ENCODE results near the gene ZSCAN23. TPM values are rescaled to one million over a fixed set of nuclear protein-coding genes. Genes with fewer than 3 reads are reported as not detected.

ZSCAN23 gene
- polyA plus RNA-seq, 1 of the 3 experiments (the other 2 are of a cell fraction), result 2.1 TPM

GRCh38 chr6:28491984-28492317 lies 48.7 kb upstream of the ZSCAN23 start:
- Histone ChIP-seq H3K4me1 (ENCODE audit: control insufficient read depth in 1 of 2, insufficient read depth in 2 of 2, low read depth in 1 of 2, low read length in 1 of 2) (no peaks in the 10 kb centered on the region; a peak in 2 of 4 replicates), H3K4me2 (no peak overlapping the region), H3K4me3 (ENCODE audit: low read depth in 2 of 2, low read length in 1 of 2) (no peak overlapping the region), H4K20me1 (ENCODE audit: insufficient read depth) (no peaks in the 10 kb centered on the region), H3K9ac (no peak overlapping the region), H3K36me3 (replicated peaks in 1 of 2; ENCODE audit: control insufficient read depth in 1 of 2, insufficient read depth in 2 of 2, low read length in 1 of 2) (no peaks in the 10 kb centered on the region), H3K9me3 (no peaks in the 10 kb centered on the region), H2AFZ (ENCODE audit: low read depth) (no peak overlapping the region), H3K79me2 (ENCODE audit: insufficient read depth) (no peaks in the 10 kb centered on the region), H3F3A (replicated peaks; ENCODE audit: insufficient read depth) (peaks cover 5% of the 10 kb centered on the region), H3K9me2 (no peaks in the 10 kb centered on the region), H3K27me3 (ENCODE audit: insufficient read depth) (no peaks in the 10 kb centered on the region), H3K27ac (ENCODE audit: low read depth in 2 of 2, low read length in 1 of 2) (no peak overlapping the region)
- DNase-seq, result no peak
- WGBS (ENCODE audit: low lambda C conversion rate), result 84% methylated on average over 3 of the region's 3 CpGs
- ChIA-PET POLR2A (no interaction called here), CTCF (no interaction called here)
- TF ChIP-seq EZH2phosphoT487 (IDR thresholded peaks at IDR 0.05; ENCODE audit: borderline replicate concordance, low read depth), result no peak
- no peak for TF ChIP-seq YY1 (IDR thresholded peaks at IDR 0.05; ENCODE audit: low read depth)
- TF ChIP-seq TEAD4 (IDR thresholded peaks at IDR 0.05; ENCODE audit: borderline replicate concordance, insufficient read depth), result no peak
- no peak for TF ChIP-seq SMC3 (IDR thresholded peaks at IDR 0.05; ENCODE audit: low read depth, low read length)

- peaks cover 2% of the 10 kb centered on the region; the same call in 1 of the 2 replicates for H3K27me3 ChIP-seq (ENCODE audit: insufficient read depth)
- H3K9ac ChIP-seq, result peak overlapping the region; percentile 53
- H3K4me2 ChIP-seq, result peak overlapping the region; percentile 75
- ChIA-PET POLR2A (no interaction called here), CTCF (no interaction called here)
- no peaks in the 10 kb centered on the region for H3K36me3 ChIP-seq (replicated peaks in 1 of 2; ENCODE audit: control insufficient read depth in 1 of 2, insufficient read depth in 2 of 2, low read length in 1 of 2)
- H3K4me1 ChIP-seq (ENCODE audit: control insufficient read depth in 1 of 2, insufficient read depth in 2 of 2, low read depth in 1 of 2, low read length in 1 of 2), result no peaks in the 10 kb centered on the region; a peak in 2 of 4 replicates
- H4K20me1 ChIP-seq (ENCODE audit: insufficient read depth), result no peaks in the 10 kb centered on the region
- no peaks in the 10 kb centered on the region for H3K9me3 ChIP-seq
- DNase-seq, result peak; percentile 50
- H3F3A ChIP-seq (replicated peaks; ENCODE audit: insufficient read depth), result peaks cover 5% of the 10 kb centered on the region
- no peak overlapping the region; a peak in 1 of 4 replicates for H3K27ac ChIP-seq (ENCODE audit: low read depth in 2 of 2, low read length in 1 of 2)
- 15% methylated on average over 21 of the region's 23 CpGs for whole genome bisulfite sequencing (ENCODE audit: low lambda C conversion rate)
- no peaks in the 10 kb centered on the region for H3K79me2 ChIP-seq (ENCODE audit: insufficient read depth)
- H3K4me3 ChIP-seq (ENCODE audit: low read depth in 2 of 2, low read length in 1 of 2), result peak overlapping the region; percentile 58 to 70
- no peaks in the 10 kb centered on the region for H3K9me2 ChIP-seq
- H2AFZ ChIP-seq (ENCODE audit: low read depth), result peak overlapping the region; percentile 90
- TF ChIP-seq, protein P1, sequence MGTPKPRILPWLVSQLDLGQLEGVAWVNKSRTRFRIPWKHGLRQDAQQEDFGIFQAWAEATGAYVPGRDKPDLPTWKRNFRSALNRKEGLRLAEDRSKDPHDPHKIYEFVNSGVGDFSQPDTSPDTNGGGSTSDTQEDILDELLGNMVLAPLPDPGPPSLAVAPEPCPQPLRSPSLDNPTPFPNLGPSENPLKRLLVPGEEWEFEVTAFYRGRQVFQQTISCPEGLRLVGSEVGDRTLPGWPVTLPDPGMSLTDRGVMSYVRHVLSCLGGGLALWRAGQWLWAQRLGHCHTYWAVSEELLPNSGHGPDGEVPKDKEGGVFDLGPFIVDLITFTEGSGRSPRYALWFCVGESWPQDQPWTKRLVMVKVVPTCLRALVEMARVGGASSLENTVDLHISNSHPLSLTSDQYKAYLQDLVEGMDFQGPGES (IDR thresholded peaks at IDR 0.05; ENCODE audit: low read depth, low read length), result no peak
- TF ChIP-seq YY1 (IDR thresholded peaks at IDR 0.05; ENCODE audit: low read depth) (no peak), EZH2phosphoT487 (IDR thresholded peaks at IDR 0.05; ENCODE audit: borderline replicate concordance, low read depth) (no peak), FOXM1 (IDR thresholded peaks at IDR 0.05; ENCODE audit: low read depth) (no peak)
Observed at GRCh38 chr6:28490205-28490890, 47.1 kb upstream of the ZSCAN23 start.

DNA sequence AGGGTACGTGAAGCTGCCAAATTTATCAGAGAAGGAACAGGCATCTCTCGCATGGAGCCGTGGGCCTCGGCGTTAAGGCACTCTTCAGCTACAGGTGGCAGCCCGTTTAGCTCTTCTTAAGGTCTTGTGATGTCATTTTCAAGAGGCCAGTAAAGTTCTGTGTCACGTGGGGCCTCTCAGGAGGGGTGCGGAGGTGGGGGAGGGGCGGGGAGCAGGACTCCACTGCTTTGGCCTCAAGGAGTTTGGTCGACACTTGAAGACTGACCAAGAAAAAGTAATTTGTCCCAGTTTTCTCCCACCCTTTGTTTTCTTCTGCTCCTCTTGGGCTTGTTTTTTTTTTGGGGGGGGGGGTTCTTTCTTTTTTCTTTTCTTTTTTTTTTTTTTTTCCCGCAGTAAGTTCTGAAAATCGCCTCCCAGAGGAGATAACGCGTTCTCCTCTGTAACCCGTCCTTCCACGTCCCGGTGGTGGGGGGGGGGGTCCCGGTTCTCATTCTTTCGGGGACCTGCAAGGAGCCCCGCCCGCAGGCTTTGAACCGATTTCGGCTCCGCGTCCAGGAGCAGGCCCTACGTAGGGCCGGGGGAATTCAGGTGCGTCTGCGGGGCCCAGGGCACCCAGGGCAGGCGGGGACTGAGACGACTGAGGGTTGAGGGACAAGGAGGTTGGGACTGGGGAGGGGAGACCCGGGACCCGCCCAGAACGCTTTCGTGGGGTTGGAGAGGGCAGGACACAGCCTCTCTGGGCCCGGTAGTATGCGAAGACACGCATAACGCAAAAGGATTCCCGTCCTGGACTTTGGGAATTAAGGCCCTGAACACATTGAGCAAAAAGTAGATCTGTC lies 46.3 kb upstream of the ZSCAN23 start:
- H3F3A ChIP-seq (replicated peaks; ENCODE audit: insufficient read depth), result peaks cover 5% of the 10 kb centered on the region
- peaks cover 8% of the 10 kb centered on the region; the same call in 1 of the 2 replicates for H3K27me3 ChIP-seq (ENCODE audit: insufficient read depth)
- H3K4me3 ChIP-seq (ENCODE audit: low read depth in 2 of 2, low read length in 1 of 2), result peak overlapping the region; percentile 58 to 70
- H3K9me2 ChIP-seq, result no peaks in the 10 kb centered on the region
- H3K27ac ChIP-seq (ENCODE audit: low read depth in 2 of 2, low read length in 1 of 2), result no peak overlapping the region; a peak in 1 of 4 replicates
- H3K4me1 ChIP-seq (ENCODE audit: control insufficient read depth in 1 of 2, insufficient read depth in 2 of 2, low read depth in 1 of 2, low read length in 1 of 2), result no peaks in the 10 kb centered on the region; a peak in 2 of 4 replicates
- peak overlapping the region; percentile 90 for H2AFZ ChIP-seq (ENCODE audit: low read depth)
- H3K4me2 ChIP-seq, result peak overlapping the region; percentile 75
- H3K36me3 ChIP-seq (replicated peaks in 1 of 2; ENCODE audit: control insufficient read depth in 1 of 2, insufficient read depth in 2 of 2, low read length in 1 of 2), result no peaks in the 10 kb centered on the region
- H4K20me1 ChIP-seq (ENCODE audit: insufficient read depth), result no peaks in the 10 kb centered on the region
- DNase-seq, result peak; percentile 64
- POLR2A ChIA-PET, result no interaction called here
- H3K9ac ChIP-seq, result peak overlapping the region; percentile 53
- CTCF ChIA-PET, result interaction anchor here (0.6 to 1.4 kb wide), 4 partner anchors 15 to 134 kb away, joined by 3 to 4 read pairs (median 3); no protein-coding TSS in a partner anchor
- no peaks in the 10 kb centered on the region for H3K79me2 ChIP-seq (ENCODE audit: insufficient read depth)
- no peaks in the 10 kb centered on the region for H3K9me3 ChIP-seq
- 3% methylated on average over 36 of the region's 40 CpGs for WGBS (ENCODE audit: low lambda C conversion rate)
- no peak for TF ChIP-seq NFIC (IDR thresholded peaks at IDR 0.05; ENCODE audit: borderline replicate concordance)
- no peak for TF ChIP-seq EP300 (IDR thresholded peaks at IDR 0.05; ENCODE audit: borderline replicate concordance in 1 of 2, low read depth in 1 of 2, low read length in 1 of 2)
- no peak for TF ChIP-seq FOSL2 (IDR thresholded peaks at IDR 0.05; ENCODE audit: borderline replicate concordance, low read depth)
- TF ChIP-seq, protein P2, sequence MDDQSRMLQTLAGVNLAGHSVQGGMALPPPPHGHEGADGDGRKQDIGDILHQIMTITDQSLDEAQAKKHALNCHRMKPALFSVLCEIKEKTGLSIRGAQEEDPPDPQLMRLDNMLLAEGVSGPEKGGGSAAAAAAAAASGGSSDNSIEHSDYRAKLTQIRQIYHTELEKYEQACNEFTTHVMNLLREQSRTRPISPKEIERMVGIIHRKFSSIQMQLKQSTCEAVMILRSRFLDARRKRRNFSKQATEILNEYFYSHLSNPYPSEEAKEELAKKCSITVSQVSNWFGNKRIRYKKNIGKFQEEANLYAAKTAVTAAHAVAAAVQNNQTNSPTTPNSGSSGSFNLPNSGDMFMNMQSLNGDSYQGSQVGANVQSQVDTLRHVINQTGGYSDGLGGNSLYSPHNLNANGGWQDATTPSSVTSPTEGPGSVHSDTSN (IDR thresholded peaks at IDR 0.05), result no peak
- no peak for TF ChIP-seq NRF1 (IDR thresholded peaks at IDR 0.05; ENCODE audit: low read depth, low read length)
- TF ChIP-seq USF1 (IDR thresholded peaks at IDR 0.05; ENCODE audit: borderline replicate concordance, low read depth), result peak; percentile 88
- TF ChIP-seq, protein P3, sequence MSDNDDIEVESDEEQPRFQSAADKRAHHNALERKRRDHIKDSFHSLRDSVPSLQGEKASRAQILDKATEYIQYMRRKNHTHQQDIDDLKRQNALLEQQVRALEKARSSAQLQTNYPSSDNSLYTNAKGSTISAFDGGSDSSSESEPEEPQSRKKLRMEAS (IDR thresholded peaks at IDR 0.05; ENCODE audit: low read depth), result peak; percentile 17; the same call in 1 of the 2 replicates
- TF ChIP-seq MEF2A (IDR thresholded peaks at IDR 0.05; ENCODE audit: borderline replicate concordance, low read depth), result no peak
- no peak for TF ChIP-seq RAD21 (IDR thresholded peaks at IDR 0.05; ENCODE audit: low read length)
- no peak for TF ChIP-seq YY1 (IDR thresholded peaks at IDR 0.05; ENCODE audit: low read depth)
- TF ChIP-seq FOXJ3 (CRISPR knock-in tag; IDR thresholded peaks at IDR 0.05), result no peak

Data from SK-N-SH (cell line).